Measurements from ENCODE around the gene TIPARP.

TIPARP gene, protein sequence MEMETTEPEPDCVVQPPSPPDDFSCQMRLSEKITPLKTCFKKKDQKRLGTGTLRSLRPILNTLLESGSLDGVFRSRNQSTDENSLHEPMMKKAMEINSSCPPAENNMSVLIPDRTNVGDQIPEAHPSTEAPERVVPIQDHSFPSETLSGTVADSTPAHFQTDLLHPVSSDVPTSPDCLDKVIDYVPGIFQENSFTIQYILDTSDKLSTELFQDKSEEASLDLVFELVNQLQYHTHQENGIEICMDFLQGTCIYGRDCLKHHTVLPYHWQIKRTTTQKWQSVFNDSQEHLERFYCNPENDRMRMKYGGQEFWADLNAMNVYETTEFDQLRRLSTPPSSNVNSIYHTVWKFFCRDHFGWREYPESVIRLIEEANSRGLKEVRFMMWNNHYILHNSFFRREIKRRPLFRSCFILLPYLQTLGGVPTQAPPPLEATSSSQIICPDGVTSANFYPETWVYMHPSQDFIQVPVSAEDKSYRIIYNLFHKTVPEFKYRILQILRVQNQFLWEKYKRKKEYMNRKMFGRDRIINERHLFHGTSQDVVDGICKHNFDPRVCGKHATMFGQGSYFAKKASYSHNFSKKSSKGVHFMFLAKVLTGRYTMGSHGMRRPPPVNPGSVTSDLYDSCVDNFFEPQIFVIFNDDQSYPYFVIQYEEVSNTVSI
- total RNA-seq = 338 to 454 reads per million in 2 donors

DNA sequence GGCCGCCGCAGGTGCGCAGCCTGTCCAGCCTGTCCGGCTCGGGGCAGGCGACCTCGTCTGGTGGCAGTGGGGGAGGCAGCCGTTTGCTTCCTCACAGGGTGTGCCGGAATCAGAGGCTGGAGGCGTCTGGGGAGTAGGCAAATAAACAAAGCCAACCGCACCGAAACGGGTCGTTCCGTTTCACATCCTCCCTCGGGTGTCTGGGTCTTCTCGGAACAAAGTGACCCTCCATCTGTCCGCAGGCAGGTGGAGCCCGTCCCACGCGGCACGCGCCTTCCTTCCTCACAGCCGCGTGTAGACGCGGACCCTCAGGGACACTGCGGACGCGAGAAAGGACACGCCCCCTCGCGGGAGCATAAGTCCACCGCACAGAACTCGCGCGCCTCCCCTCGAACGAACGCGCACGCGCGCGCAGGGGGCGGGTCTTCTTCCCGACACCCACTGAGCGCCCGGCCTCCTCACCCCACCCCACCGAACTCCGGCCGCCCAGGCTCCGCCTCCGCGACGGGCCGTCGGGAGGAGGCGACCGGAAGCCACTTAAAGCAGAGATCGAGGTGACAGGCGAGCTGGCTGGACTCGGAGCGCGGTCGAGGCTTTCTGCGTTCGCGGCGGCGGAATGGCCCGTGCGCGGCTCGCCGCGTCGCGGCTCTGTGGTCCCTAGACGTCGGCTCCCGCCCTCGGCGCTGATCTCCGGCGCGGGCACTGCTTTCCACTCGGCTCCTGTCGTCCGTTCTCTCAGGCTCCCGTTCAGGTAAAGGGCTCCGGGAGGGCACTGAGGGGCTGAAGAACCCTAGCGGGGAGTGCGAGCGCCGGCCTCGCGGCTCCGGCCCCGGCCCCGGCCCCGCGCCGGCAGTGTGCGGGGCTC lies at the start of gene TIPARP:
Gene TIPARP (plus strand): TSS at position 545 of the 865 bp plus-strand sequence. CDS start 3,108 bp downstream, outside the sequence.
- DNase-seq = peak; percentile 99

DNA sequence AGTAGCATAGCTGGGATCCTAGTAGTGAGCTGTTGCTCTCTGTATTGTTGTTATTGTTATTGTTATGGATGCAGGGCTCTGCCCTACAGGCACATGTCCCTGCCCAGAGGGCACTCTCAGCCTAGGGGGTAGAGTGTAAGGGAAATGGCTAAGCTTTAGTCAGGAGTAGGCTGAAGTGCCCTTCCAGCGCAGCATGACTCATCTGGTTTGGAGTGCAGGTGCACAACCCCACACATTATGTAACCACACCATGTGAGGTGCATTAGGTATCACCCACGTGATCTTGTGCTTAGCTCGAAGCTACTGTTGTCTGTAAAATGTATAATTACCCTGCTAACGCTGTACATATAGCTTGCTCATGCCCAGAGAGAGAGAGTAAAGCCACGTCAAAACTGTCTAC lies 48.3 kb upstream of the TIPARP start:
- DNase-seq = no peak

DNA sequence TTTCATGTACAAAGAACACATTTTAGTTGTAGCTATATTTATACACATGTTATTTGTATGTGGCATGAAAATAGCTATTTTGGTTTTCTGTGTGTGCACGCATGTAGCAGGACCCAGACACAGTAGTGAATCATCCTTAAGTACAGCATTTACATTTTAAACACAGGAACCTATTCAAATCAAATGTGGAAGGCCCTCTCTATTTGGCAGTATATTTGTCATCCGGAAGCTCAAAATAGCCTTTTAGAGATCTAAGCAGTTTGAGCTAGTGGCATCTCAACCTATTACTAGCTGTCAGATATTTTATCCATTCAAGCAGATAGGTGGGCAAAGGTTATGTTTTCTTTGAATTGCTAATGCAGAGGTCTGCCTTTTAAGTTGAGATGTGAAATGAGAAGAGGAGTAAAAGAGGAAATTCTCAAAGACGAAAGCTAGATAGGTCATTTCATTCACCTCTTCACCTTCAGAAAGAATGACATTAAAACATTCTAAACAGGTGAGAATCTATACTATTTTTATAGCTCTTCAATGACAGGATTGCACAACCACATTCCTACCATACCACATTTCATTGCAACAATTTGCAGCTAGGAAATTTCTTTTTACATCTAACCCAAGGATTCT lies 46.3 kb upstream of the TIPARP start:
- no peak for DNase-seq

DNA sequence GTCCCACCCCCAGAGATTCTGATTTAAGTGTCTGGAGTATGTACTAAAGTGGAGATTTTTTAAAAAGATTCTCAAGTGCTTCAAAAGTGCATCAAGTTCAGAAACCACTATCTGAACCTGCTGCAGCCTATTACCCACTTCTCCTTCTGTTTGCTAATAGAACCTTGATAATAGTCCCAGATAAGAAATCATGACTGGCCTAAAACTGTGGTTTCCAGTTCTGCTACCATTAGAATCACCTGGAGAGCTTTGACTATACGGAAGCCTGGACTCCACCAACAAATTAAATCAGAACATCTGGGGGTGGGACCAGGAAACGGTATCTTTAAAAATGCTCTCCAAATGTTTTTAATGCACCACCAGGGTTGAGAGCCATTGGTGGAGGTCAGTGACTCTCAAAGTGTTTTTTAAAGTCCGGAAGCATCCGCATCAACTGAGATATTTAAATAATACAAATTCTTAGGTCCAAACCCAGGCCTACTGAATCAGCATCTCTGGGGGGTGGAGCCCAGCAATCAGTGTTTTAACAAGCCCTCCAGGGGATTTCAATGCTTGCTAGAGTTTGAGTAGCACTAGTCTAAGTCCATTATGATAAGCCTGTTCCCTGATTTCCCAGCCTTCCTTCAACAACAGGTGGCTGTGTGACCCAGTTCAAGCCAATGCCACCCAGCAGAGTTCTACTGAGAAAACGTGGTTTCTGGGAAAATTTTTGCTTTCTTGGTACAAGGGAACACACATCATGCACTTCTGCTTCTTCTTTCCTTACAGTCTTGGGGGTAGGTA lies 45.4 kb upstream of the TIPARP start:
- DNase-seq = no peak

DNA sequence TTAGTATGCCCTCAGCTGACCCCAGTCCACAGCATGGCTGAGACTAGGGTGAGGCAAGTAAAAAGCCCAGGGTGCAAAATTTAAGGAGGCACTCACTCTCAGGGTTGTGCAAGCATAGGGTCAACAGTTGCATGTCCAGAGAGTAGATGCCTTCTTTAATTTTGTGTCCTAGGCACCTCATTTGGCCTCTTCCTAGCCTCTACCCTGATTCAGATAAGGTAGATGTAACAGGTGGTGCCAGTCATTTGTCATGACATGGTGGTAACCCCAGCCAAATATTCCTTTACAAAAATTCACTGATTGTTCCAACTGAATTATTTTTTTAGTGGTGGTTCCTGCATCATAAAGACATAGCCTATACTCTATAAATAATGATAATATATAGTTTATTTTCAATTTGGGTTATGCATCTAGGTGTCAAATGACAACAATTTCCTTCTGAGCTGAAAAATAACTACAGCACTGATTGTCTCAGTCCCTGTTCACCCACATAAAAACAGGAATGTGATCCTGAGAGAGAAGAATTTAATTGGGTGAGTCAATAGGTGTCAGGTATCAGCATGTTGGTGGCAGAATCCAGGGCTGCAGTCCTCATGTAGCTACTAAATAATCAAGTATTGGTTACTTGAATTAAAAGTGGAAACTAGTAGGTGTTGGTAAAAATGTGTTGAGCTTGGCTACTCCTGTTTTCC lies 44.2 kb upstream of the TIPARP start:
- no peak for DNase-seq

DNA sequence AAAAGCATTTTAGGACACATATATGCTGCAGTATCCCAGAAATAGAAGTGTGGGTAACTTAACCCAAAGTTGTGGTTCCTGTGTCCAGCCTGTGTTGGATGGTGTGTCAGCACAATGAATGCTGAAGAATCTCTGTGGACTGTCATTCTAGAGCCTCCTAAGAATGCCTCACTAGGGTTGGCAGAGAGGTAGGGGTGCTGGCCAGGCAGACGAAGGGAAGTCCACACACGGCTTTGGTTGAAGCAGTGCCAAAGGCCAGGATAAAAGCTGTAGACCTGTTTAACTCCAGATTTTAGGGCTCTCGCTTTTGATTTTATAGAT lies 43.7 kb upstream of the TIPARP start:
- no peak for DNase-seq

DNA sequence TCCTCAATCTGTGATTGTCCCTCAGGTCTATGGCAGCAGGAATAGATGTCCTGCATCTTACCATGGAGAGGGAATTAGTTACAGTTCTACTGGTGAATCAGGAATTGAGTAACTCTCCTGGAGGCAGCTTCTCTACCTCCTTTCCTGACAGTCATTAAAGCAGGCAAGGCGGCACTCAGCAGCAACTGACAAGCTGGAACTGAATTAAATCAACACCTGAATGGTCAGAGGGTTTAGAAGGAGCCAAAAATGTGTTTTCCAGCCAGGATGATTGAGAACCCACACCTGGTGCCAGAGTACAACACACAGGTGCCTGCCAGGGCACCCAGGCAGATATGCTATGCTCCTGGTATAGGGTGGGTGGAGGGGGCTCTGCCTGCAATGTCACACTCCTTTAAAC lies 43.1 kb upstream of the TIPARP start:
- DNase-seq = no peak

DNA sequence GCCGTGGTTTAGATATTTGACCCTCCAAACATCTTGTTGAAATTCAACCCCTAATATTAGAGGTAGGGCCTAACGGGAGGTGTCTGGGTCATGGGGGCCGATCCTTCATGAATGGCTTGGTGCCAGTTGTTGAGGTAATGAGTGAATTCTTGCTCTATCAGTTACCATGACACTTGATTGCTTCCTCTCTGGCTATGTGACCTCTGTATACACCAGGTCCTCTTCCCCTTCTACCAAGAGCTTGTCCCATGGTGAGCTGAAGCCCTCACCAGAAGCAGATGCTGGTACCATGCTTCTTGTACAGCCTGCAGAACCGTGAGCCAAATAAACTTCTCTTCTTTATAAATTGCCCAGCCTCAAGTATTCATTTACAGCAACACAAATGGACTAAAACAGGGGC lies 41.8 kb upstream of the TIPARP start:
- no peak for DNase-seq

DNA sequence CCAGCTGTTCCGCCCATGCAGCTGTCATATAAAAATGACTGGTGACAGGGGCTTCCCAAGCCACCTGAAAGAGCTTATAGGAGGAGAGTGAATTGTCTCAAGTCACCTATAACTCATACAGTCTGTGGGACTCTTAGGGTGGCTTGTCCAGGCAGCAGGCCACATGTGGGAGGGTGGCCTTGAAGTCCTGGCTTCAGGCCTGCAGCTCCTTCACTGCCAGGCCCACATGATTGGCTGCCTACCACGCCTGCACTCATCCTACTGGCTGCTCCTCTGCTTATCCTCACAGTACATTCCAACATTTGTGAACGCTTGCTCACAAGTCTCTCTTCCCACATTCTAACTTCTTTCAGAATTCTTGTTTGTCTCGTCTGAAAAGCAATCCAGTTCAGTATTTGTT lies 41.1 kb upstream of the TIPARP start:
- DNase-seq = no peak

DNA sequence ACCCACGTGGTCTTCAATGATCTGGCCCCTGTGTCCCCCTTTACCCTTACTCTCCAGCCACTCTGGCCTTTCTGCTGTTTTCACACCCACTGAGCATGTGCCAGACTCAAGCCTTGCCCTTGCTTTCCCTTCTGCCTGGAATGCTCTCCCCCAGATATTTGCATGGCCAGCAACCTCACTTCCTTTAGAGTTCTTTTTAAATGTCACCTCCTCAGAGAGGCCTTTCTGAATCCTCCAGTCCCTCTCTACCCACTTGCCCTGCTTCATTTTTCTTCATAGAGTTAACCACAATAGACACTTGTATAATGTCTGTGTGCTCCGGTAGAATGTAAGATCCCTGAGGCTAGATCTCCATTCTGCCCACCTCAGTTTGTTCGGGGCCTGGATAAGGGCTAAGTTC lies 39.4 kb upstream of the TIPARP start:
- DNase-seq = no peak

DNA sequence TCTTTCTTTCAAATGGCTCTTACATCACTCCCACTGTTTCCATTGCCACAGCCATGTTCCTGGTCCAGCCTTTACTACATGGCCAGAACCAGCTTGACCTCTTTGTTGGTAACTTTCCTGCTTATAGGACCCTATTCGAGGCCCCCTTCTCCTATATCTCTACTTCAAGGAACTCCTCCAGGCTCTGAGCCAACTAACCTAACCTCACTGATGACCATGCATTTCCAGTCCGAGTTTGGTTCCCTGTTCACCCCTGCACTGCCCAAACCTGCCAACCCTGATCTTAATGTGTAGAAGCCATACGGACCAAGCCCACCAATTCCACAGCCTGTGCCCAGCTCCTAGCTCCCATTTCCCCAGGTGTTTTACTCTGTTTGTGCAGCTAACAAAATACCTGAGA lies 38.4 kb upstream of the TIPARP start:
- DNase-seq = no peak

DNA sequence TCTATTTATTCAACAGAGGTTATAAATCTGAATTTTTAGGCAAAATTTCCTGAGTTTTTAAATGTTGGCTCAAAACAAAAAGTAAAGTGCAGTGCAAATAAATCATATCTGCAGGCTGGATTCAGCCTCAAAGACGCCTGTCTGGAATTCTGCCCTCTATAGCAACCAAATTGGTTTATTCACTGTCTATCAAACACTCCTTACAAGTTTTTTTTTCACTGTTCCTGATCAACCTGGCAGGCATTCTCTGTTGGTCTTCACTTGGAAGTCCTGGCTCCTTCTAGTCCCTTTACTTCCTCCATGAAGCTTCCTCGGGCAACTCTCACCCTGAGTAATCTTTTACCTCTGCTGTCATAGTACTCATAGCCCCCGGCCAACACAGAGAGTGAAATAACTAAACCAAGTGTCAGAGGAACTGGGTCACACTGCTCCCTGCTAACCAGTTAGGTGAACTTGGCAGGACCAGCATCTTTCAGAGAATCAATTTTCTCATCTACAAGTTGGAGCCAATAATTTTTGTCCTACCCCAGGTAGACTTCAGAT lies 36.8 kb upstream of the TIPARP start:
- no peak for DNase-seq

DNA sequence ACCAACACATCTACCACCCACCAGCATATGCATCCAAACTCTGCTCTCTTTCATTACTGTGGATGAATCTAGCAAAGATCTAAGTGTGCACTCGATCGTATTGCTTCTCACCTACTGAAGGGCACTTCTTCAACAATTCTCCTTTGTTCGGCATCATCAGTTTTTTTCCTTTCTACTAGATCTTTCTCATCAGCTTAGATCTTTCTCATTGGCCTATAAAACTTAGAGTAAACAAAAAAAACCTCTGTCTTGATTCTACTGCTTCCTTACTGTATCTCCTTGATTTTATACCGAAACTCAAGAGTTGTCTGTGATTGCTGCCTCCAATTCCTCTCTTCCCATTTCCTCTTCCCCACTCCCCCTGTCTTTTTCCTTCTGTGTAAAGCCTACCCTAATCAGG lies 36.1 kb upstream of the TIPARP start:
- DNase-seq = no peak

DNA sequence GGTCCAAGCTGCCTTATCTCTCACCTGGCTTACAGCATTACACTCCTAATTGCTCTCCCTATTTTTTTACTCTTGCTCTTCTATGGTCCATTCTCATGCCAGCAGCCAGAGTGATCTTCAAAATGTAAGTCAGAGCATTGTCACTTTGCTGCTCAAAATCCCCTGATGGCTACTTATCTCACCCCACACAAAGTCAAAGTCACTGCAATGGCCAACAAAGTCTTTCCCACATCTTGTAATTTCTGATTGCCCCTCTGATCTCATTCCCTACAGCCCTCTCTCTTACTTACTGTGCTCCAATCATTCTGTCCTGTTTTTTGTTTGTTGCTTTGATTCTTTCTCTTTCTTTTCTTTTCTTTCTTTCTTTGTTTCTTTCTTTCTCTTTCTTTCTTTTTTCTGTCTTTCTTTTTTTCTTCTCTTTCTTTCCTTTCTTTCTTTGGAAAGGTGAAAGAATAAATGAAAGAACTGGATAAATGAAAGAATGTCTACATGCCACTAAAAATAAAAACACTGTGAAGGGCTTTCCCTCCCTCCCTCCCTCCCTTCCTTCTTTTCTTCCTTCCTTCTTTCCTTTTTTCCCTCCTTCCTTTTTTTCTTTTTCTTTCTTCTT lies 34.9 kb upstream of the TIPARP start:
- DNase-seq = no peak

DNA sequence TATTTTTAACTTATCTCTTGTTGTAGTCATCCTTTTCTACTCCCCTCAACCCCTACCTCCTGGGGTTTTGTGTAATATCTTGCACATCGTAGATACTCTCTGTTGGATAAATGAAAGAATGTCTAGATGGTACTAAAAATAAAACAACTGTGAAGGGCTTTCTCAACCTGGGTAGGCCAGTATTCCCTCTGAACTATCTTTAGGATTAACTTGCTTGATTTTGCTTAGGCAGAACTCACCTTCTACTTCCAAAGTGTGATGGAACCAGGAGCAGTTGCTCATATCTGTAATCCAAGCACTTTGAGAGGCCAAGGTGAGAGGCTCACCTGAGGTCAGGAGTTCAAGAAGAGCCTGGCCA lies 32.8 kb upstream of the TIPARP start:
- DNase-seq = no peak

DNA sequence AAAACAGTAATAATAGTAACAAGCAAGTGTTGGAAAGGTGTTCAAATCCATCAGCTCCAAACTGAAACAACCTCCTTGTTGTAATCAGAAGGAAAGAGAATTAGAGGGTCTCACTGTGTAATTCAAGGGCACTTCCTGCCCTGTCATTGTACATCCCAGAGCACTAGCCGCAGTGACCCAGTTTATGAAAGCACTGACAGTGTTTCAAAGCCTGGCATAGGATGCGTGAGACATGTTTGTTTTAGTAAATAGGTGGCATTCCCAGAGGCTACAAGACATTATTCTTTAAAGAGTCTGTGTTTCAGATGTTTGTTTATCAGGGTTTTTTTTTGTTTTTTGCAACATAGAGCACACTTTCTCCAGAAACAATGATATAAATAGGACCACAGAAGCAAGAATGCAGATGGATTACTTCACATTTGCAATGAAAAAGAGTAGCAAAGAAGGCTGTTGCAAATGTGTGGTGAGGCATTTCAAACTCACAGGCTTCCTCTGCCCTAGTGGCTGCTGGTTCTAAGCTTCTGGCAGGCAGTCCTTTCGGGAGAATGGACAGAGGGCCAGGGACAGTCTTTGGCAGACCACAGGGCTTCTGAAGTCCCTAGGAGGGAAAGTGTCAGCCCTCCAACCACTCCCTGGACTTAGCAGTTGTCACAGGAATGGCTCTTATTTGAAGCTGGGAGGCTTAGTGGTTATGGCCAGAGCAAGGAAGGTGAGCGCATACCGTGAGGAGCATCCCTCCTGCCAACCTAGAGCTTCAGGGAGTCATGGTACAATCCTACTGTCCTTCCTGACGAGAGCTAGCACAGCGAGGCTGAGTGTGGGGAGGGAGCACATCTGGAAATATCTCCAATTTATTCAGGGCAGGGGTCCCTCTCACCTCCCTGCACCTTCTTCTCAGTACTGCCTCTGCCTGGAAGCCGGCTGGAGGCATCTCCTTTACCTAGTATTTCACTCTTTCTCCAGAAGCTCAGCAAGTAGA lies 31.4 kb upstream of the TIPARP start:
- DNase-seq = no peak

DNA sequence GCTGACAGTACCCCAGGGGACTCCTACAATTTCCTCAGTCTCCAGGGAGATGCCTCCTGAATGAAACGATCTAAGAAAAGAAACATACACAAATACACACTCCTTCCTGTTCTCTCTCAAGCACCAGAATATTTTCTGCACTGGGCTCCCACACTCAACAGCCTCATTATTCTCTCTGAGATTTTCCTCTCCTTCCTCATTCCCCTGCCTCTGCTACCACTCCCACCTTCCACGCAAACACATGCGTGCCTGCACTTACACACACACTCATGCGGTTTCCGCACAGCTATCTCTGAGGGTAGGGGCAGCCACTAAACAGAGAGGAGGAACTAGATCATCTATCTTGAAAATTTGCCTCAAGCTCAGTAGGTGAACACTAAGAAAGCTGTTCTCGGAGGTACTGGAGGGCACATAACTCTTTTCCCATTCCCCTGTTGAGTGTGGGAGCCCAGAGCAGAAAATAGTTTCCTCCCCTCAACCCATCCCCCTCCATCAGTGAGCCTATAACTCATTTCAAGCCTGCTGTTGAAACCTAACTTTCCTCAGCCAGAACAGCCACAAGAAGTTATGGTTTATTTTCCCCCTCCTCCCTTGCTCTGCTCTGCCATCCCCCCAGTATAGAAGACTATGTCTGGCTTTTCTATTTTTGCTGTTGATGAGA lies 30.5 kb upstream of the TIPARP start:
- DNase-seq = no peak

DNA sequence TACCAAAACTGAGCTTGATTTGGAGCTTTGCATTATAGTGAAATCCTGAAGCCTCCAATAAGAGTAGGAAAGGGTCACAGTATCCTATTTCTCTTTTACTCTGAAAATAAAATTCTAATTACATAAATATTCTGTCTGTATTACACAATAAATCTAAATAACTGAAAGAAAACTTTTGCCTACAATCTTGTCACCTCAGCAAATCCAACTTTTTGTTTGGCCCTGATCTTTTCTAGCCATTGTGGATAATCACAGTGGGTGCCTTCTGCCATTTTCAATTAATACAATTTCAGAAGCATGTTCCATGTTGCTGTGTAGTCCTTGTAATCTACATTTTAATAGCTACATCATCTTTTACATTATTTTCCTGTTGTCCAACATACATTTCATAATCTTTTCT lies 29.4 kb upstream of the TIPARP start:
- DNase-seq = no peak

DNA sequence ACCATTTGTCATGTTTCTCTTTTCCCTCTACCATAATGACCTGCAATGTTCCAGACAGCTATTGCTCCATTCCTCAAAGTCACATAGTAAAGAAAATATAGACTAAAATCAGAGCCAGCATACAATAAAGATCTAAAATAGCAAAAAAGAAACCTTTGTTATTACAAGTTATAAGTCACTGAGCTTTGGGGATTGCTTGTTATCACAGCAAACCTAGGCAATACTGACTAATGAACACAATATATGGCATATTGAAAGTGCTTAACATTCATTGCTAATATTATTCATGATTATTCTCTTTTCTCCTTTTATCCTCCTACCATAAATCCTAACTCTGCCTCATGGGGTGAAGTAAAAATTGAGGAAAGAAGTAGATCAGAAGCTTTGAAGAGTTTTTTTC lies 27.4 kb upstream of the TIPARP start:
- DNase-seq = no peak

Data from activated gamma-delta T cell (primary cell).